Subcutaneous adipose tissue (tissue), 4 donors: Measurements from ENCODE around the gene MUC2. TPM values are rescaled to one million over a fixed set of nuclear protein-coding genes. Genes with fewer than 3 reads are reported as not detected.

Experiments
- total RNA-seq, 4 donors: library from RNA; depleted of rRNA; stranded (reverse); fragments of >200 nt; gene quantifications; one replicate each; pipeline ENCODE4 v1.1.0, GENCODE V29; 2016
- TF ChIP-seq, protein P1 (sequence below): fragments of 450-650 bp; IDR thresholded peaks from one replicate; pipeline ENCODE4 v1.5.1; 2016; ENCODE audit warnings: low read depth, mild to moderate bottlenecking, control low read depth, antibody characterized with exemption, moderate library complexity

Gene MUC2
- total RNA-seq, 4 donors from 2014 or later, result under 0.01 to 1.3 TPM; not detected in 2

DNA sequence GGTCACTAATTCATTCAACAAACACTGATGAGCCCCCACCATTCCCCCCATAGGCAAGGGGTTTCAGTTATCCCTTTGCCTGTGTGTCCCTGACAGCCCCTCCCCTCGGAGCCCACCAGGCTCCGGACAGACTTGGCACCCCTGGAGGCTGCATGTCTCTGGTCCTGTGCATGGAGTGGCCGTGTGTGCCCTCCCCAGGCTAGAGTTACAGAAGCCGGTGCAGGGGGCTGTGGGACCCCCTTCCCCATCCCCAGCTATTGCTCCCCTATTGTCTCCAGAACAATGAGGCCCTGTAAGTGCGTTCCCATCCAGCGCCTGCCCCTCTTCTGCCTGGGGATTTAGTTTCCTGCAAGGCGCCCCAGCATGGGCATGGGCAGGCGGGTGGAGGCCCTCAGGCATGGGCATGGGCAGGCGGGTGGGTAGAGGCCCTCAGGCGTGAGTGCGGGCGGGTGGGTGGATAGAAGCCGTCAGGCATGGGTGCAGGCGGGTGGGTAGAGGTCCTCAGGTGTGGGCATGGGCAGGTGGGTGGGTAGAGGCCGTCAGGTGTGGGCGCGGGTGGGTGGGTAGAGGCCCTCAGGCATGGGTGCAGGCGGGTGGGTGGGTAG, 1.5 kb downstream of the MUC2 start:
- TF ChIP-seq, protein P1, sequence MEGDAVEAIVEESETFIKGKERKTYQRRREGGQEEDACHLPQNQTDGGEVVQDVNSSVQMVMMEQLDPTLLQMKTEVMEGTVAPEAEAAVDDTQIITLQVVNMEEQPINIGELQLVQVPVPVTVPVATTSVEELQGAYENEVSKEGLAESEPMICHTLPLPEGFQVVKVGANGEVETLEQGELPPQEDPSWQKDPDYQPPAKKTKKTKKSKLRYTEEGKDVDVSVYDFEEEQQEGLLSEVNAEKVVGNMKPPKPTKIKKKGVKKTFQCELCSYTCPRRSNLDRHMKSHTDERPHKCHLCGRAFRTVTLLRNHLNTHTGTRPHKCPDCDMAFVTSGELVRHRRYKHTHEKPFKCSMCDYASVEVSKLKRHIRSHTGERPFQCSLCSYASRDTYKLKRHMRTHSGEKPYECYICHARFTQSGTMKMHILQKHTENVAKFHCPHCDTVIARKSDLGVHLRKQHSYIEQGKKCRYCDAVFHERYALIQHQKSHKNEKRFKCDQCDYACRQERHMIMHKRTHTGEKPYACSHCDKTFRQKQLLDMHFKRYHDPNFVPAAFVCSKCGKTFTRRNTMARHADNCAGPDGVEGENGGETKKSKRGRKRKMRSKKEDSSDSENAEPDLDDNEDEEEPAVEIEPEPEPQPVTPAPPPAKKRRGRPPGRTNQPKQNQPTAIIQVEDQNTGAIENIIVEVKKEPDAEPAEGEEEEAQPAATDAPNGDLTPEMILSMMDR, result no peak

DNA sequence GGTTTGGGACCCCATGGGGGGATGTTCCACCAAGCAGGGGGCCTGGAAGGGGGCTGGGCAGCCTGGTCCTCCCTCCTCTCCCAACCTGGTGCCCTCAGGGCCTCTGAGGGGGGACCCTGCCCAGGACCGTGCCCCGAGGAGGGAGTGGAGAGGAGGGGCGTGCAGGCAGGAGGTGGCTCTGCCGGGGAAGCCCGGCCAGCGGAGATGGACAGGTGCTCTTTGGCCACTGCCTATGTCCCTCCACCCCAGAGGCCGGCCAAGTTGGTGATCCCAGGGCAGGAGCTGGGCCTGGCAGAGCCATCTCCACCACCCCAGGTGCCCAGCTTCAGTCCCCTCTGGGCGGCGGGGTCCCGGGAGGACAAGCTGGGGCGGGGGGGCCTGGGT, 2.4 kb downstream of the MUC2 start:
- TF ChIP-seq, protein P1, result no peak

DNA sequence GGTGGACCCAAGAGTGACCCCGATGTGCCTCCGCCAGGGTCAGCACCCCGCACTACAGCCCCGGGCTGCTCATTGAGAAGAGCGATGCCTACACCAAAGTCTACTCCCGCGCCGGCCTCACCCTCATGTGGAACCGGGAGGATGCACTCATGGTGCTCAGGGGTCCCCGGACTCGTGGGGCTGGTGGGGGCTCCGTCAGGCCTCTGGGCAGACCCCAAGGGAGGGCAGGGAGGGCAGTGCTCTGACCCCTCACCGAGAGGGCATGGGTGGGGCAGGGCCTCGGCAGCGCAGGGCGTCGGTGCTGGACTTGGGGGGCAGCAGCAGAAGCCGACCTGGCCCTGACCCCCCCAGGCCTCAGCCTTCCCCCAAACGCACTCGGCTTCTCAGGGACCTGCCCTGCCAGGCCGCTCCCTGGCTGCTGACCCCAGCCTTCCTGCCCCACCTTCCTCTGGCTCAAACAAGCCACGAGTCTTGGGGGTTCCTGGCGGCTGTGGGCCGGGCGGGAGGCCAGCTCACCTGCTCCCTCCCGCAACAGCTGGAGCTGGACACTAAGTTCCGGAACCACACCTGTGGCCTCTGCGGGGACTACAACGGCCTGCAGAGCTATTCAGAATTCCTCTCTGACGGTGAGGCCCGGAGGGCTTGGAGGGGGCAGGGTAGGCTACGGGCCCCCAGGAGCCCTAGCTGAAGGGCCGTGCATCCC, 2.9 kb downstream of the MUC2 start:
- TF ChIP-seq, protein P1, result no peak

DNA sequence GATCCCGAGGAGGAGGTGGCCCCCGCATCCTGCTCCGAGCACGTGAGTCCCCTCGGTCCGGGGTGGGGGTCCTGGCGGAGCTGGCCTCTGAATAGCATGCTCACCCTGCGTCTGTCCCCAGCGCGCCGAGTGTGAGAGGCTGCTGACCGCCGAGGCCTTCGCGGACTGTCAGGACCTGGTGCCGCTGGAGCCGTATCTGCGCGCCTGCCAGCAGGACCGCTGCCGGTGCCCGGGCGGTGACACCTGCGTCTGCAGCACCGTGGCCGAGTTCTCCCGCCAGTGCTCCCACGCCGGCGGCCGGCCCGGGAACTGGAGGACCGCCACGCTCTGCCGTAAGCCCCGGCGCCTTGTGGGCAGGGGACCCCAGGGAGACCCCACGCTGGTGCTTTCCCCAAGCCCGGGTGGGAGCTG, 3.5 kb downstream of the MUC2 start:
- TF ChIP-seq, protein P1, result no peak

DNA sequence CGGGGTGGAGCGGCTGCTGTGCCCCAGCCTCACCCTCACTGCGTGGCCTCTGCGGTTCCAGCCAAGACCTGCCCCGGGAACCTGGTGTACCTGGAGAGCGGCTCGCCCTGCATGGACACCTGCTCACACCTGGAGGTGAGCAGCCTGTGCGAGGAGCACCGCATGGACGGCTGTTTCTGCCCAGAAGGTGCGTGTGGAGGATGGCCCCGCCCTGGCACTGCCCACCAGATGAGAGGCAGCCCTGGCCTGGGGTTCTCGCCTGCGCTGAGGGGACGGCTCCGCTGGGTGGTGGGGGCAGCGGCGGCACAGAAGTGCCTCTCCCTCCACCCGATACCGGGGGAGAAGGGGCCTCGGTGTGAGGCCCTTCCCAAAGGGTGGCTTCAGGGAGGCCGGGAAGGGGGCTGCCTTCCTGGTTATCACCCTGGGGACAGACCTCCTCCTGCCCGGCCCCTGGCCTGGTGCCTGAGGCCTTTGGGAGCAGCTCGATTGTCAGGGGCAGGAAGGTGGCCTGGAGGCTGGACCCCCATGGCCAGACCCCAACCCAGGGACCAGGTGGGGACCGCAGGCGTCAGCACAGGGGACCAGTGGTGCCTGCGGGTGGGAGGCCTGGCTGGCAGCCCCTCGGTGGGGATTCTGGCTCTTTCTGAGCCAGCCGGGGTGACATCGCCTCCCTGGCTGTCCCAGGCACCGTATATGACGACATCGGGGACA, 7.1 kb downstream of the MUC2 start:
- TF ChIP-seq, protein P1, result no peak

DNA sequence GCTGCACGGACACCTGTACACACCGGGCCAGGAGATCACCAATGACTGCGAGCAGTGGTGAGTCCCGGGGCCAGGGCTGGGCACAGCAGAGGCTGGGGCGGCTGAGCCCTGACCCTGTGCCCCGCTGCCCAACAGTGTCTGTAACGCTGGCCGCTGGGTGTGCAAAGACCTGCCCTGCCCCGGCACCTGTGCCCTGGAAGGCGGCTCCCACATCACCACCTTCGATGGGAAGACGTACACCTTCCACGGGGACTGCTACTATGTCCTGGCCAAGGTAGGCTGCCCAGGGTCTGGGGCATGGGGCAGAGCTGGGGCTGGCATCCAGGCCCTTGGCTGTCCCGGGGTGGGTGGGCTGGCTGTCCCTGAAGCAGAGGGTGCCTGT, 7.7 kb downstream of the MUC2 start:
- TF ChIP-seq, protein P1, result no peak

DNA sequence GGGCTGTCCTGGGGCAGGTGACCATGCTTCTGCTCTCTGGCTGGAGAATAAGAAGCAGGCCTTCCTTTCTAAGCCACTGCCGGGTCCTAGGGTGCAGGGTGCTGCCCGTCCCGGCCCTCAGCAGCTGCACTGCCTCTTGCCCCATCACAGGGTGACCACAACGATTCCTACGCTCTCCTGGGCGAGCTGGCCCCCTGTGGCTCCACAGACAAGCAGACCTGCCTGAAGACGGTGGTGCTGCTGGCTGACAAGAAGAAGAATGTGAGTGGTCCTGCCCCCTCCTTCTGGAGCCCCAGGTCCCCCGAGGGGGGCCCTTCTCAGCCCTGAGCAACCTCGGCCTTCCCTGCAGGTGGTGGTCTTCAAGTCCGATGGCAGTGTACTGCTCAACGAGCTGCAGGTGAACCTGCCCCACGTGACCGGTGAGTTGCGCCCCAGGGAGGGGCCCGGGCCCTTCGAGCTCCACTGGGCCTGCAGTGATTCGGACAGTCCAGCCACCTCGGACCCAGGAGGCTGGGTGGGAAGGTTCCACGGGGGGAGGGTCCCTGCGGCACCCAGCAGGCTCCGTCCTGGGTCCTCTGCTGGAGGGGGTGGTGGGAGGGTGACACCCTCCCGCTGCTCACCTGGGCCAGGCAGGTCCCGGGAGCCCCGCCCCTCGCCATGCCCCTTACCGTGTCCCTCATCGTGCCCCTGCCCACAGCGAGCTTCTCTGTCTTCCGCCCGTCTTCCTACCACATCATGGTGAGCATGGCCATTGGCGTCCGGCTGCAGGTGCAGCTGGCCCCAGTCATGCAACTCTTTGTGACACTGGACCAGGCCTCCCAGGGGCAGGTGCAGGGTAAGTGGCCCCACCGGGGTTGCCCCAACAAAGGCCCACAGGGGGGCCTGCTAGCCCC, 8.3 kb downstream of the MUC2 start:
- TF ChIP-seq, protein P1, result no peak
